Skeletal muscle cell (primary cell): ENCODE results near the gene TSPYL2.

Source experiments
- DNase-seq: peaks from one replicate; pipeline ENCODE4 v3.0.0-alpha.2; 2010; ENCODE audit warnings: low read depth
- H3K4me3 ChIP-seq: 2 replicates; pipeline ENCODE4 v1.5.1; 2011; ENCODE audit warnings: low read depth, mild to moderate bottlenecking, control low read depth, low read length, moderate library complexity

TSPYL2 gene

GRCh38 chrX:53081925-53082772 is at the start of gene TSPYL2:
Gene TSPYL2, plus strand, starts transcription at chrX:53082367. Its CDS starts 132 bp downstream, at chrX:53082499.
- DNase-seq = peak; percentile 94
- peak within 1 kb of the TSS; percentile 74 for H3K4me3 ChIP-seq

- H3K4me3 ChIP-seq = no peak overlapping the region
- no peak for DNase-seq
Measured at GRCh38 chrX:53036149-53036548, 46.0 kb upstream of the TSPYL2 start.

GRCh38 chrX:53039236-53039635 is 42.9 kb upstream of the TSPYL2 start:
- no peak for DNase-seq
- H3K4me3 ChIP-seq = no peak overlapping the region

GRCh38 chrX:53044995-53045394 is 37.2 kb upstream of the TSPYL2 start:
- no peak for DNase-seq
- H3K4me3 ChIP-seq = no peak overlapping the region

- H3K4me3 ChIP-seq = no peak overlapping the region
- DNase-seq = no peak
Measured at GRCh38 chrX:53047228-53047627, 34.9 kb upstream of the TSPYL2 start.

- DNase-seq = peak; percentile 50
- H3K4me3 ChIP-seq = peak within 1 kb of the TSS; percentile 66
Measured at GRCh38 chrX:53048169-53049126, 33.7 kb upstream of the TSPYL2 start, which contains the start of gene GPR173. Gene GPR173, plus strand, starts transcription at chrX:53048789. Its CDS starts 27,833 bp downstream, at chrX:53076622.

GRCh38 chrX:53049127-53049517 is 33.0 kb upstream of the TSPYL2 start:
- DNase-seq = no peak
- H3K4me3 ChIP-seq = peak overlapping the region; percentile 66

GRCh38 chrX:53050841-53051240 is 31.3 kb upstream of the TSPYL2 start:
- H3K4me3 ChIP-seq = peak overlapping the region; percentile 33
- DNase-seq = no peak

GRCh38 chrX:53055244-53055849 is 26.8 kb upstream of the TSPYL2 start:
- H3K4me3 ChIP-seq = no peak overlapping the region
- DNase-seq = no peak

- DNase-seq = no peak
Measured at GRCh38 chrX:53056292-53056691, 25.9 kb upstream of the TSPYL2 start.

GRCh38 chrX:53065104-53065503 is 17.1 kb upstream of the TSPYL2 start:
- no peak overlapping the region for H3K4me3 ChIP-seq
- DNase-seq = no peak

More at GRCh38 chrX:53056292-53056691, 25.9 kb upstream of the TSPYL2 start:
- H3K4me3 ChIP-seq = no peak overlapping the region

GRCh38 chrX:53071064-53071463 is 11.1 kb upstream of the TSPYL2 start:
- no peak overlapping the region for H3K4me3 ChIP-seq
- no peak for DNase-seq

GRCh38 chrX:53071604-53072417 is 10.4 kb upstream of the TSPYL2 start:
- DNase-seq = peak; percentile 48

GRCh38 chrX:53072418-53073114 is 9.6 kb upstream of the TSPYL2 start:
- DNase-seq = no peak
- H3K4me3 ChIP-seq = no peak overlapping the region

More at GRCh38 chrX:53071604-53072417, 10.4 kb upstream of the TSPYL2 start:
- H3K4me3 ChIP-seq = no peak overlapping the region

- DNase-seq = no peak
- no peak overlapping the region for H3K4me3 ChIP-seq
Measured at GRCh38 chrX:53073115-53073586, 9.0 kb upstream of the TSPYL2 start.

GRCh38 chrX:53075011-53075410 is 7.2 kb upstream of the TSPYL2 start:
- DNase-seq = no peak

GRCh38 chrX:53076671-53077070 is 5.5 kb upstream of the TSPYL2 start:
- no peak for DNase-seq
- H3K4me3 ChIP-seq = no peak overlapping the region

More at GRCh38 chrX:53075011-53075410, 7.2 kb upstream of the TSPYL2 start:
- H3K4me3 ChIP-seq = no peak overlapping the region
